HK-2 (cell line): Measurements from ENCODE around the gene S100A10.

Experiments used
- DNase-seq: peaks from one replicate; pipeline ENCODE4 v3.0.0-alpha.2; 2018; ENCODE audit not compliant: unreplicated experiment

Gene S100A10

DNA sequence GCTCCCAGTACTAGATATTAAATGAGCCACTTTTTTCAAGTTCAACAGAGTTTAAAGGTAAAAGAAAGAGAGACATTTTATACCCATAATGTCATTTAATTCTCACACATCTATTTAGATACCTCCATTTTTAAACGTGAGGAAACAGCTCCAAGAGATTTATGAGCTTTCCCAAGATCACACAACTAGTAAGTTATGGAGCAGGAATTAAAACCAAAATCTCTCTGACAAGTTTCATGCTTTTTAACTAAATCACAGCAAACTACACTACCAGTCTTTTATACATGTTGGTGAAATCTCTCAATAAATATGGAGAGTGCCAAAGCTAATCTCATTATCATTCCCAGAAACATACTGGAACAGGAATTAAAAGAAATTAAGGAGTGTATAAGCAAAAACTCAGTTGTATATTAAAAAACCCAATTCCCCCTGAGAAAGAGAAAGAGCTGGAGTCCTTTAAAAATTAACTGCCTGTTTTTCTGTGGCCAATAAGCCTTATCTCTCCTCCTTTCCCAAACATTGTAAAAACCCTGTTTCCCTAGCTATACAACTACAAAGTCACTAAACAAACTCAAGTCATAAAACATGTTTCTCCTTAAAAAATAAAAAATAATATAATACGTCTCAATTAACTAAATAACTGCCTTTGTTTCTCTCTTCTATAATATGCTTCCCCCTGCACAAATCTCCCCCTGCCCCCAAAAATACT lies 57.6 kb downstream of the S100A10 start:
- no peak for DNase-seq

- DNase-seq, result no peak
These were observed 58.5 kb downstream of the S100A10 start for GRCh38 chr1:151935154-151935553.

GRCh38 chr1:151934048-151934493 lies 59.6 kb downstream of the S100A10 start:
- DNase-seq, result no peak
